Trophoblast cell (in vitro differentiated cells and primary cell): Measurements from ENCODE around the gene ZFAND3.
A peak's percentile ranks its signal among the peaks of the same experiment; 100 is the strongest.

ENCODE experiments used
- DNase-seq, 2 donors: peaks; one replicate each; pipeline ENCODE4 v3.0.0-alpha.2; 2016
- H2AFZ ChIP-seq: 2 replicates; pipeline ENCODE4 v1.6.1; 2013; ENCODE audit warnings: low read length, moderate library complexity, mild to moderate bottlenecking; ENCODE audit not compliant: insufficient read depth, poor library complexity
- H2AK5ac ChIP-seq: 2 replicates; pipeline ENCODE4 v1.6.1; 2013; ENCODE audit warnings: mild to moderate bottlenecking, low read length
- H2BK120ac ChIP-seq: 2 replicates; pipeline ENCODE4 v1.6.1; 2013; ENCODE audit warnings: low read length, mild to moderate bottlenecking, moderate library complexity; ENCODE audit not compliant: insufficient read depth, poor library complexity
- H2BK12ac ChIP-seq: 2 replicates; pipeline ENCODE4 v1.6.1; 2013; ENCODE audit warnings: mild to moderate bottlenecking, low read length, moderate library complexity
- H2BK5ac ChIP-seq: 2 replicates; pipeline ENCODE4 v1.6.1; 2013; ENCODE audit warnings: low read length, low read depth, moderate library complexity, mild to moderate bottlenecking; ENCODE audit not compliant: poor library complexity
- H3K14ac ChIP-seq: 2 replicates; pipeline ENCODE4 v1.6.1; 2013; ENCODE audit warnings: mild to moderate bottlenecking, low read length
- H3K18ac ChIP-seq: 2 replicates; pipeline ENCODE4 v1.6.1; 2013; ENCODE audit warnings: mild to moderate bottlenecking, low read length
- H3K23ac ChIP-seq: 2 replicates; pipeline ENCODE4 v1.6.1; 2013; ENCODE audit warnings: low read length
- H3K27ac ChIP-seq: 2 replicates; pipeline ENCODE4 v1.5.1; 2013; ENCODE audit warnings: low read depth, mild to moderate bottlenecking, inconsistent platforms, low read length, moderate library complexity
- H3K27me3 ChIP-seq: 2 replicates; pipeline ENCODE4 v1.6.1; 2013; ENCODE audit warnings: inconsistent platforms, mild to moderate bottlenecking, low read length, moderate library complexity; ENCODE audit not compliant: insufficient read depth
- H3K36me3 ChIP-seq, 2 experiments: 1 replicate in 1 of 2; 2 replicates in 1 of 2; pipeline ENCODE4 v1.6.1; 2013; ENCODE audit warnings: low read length in 2 of 2, mild to moderate bottlenecking in 2 of 2, moderate library complexity in 1 of 2; ENCODE audit not compliant: insufficient read depth in 2 of 2, control insufficient read depth in 1 of 2
- H3K4ac ChIP-seq: 2 replicates; pipeline ENCODE4 v1.6.1; 2013; ENCODE audit warnings: low read depth, mild to moderate bottlenecking, low read length, moderate library complexity
- H3K4me1 ChIP-seq, 2 experiments: 1 replicate in 1 of 2; 2 replicates in 1 of 2; pipeline ENCODE4 v1.6.1; 2013; ENCODE audit warnings: low read length in 2 of 2, mild to moderate bottlenecking in 2 of 2, moderate library complexity in 1 of 2; ENCODE audit not compliant: insufficient read depth in 2 of 2, control insufficient read depth in 1 of 2
- H3K4me2 ChIP-seq: 2 replicates; pipeline ENCODE4 v1.6.1; 2013; ENCODE audit warnings: inconsistent platforms, mild to moderate bottlenecking, low read length, moderate library complexity
- H3K4me3 ChIP-seq: 2 replicates; pipeline ENCODE4 v1.5.1; 2013; ENCODE audit warnings: mild to moderate bottlenecking, low read depth, low read length, inconsistent platforms
- H3K79me1 ChIP-seq: one replicate; pipeline ENCODE4 v1.6.1; 2013; ENCODE audit warnings: low read length
- H3K79me2 ChIP-seq: 2 replicates; pipeline ENCODE4 v1.6.1; 2013; ENCODE audit warnings: low read length, mild to moderate bottlenecking; ENCODE audit not compliant: control insufficient read depth, insufficient read depth, poor library complexity
- H3K9ac ChIP-seq: 2 replicates; pipeline ENCODE4 v1.6.1; 2013; ENCODE audit warnings: mild to moderate bottlenecking, low read length
- H3K9me3 ChIP-seq: 2 replicates; pipeline ENCODE4 v1.6.1; 2013; ENCODE audit warnings: low read depth, mild to moderate bottlenecking, control low read depth, inconsistent platforms, low read length; ENCODE audit not compliant: insufficient read depth
- H4K12ac ChIP-seq: 2 replicates; pipeline ENCODE4 v1.6.1; 2013; ENCODE audit warnings: low read depth, mild to moderate bottlenecking, low read length, moderate library complexity
- H4K8ac ChIP-seq: 2 replicates; pipeline ENCODE4 v1.6.1; 2013; ENCODE audit warnings: low read depth, mild to moderate bottlenecking, low read length, moderate library complexity
- H4K91ac ChIP-seq: one replicate; pipeline ENCODE4 v1.6.1; 2013; ENCODE audit warnings: low read depth, mild to moderate bottlenecking, low read length, moderate library complexity
- WGBS: extraction: QIAGEN DNeasy Blood & Tissue Kit; methylation state at CpG from one replicate; pipeline ENCODE4 v1.1.7; 2013; ENCODE audit warnings: missing lambda C conversion rate; ENCODE audit not compliant: insufficient read length, insufficient coverage; ENCODE audit errors: extremely low coverage; 5-methylcytosine and 5-hydroxymethylcytosine counted together

ZFAND3 gene

DNA sequence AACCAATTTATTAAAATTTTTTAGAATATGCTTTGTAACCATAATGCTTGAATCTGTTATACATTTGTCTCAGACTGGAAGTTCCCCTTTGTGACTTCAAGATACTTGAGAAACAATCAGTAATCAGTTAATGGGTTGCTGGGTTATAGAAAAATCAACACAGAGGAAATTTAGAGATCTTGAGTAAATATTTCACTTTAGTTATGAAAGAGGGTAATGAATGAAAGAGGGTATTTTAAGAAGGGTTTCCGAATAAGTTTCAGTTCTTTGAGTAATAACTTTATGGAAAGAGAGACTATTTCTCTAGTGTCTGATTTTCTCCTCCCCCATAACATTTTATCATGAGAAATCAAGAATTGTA lies 21.4 kb downstream of the ZFAND3 start:
- H4K91ac ChIP-seq = no peak overlapping the region
- H3K4me3 ChIP-seq = no peak overlapping the region
- H2AK5ac ChIP-seq = no peak overlapping the region
- no peak overlapping the region for H3K9ac ChIP-seq
- H3K27ac ChIP-seq = no peak overlapping the region
- H2BK12ac ChIP-seq = no peak overlapping the region
- no peak overlapping the region for H2AFZ ChIP-seq
- no peak overlapping the region for H3K23ac ChIP-seq
- H3K27me3 ChIP-seq = no peaks in the 10 kb centered on the region
- H3K9me3 ChIP-seq = no peaks in the 10 kb centered on the region
- no peak overlapping the region for H3K4ac ChIP-seq
- no peak for DNase-seq
- peaks cover 0 to 2% of the 10 kb centered on the region in 2 experiments for H3K36me3 ChIP-seq
- 100% methylated on average over 1 of the region's 1 CpG for WGBS
- H3K79me1 ChIP-seq = no peaks in the 10 kb centered on the region
- no peak overlapping the region for H2BK5ac ChIP-seq
- peaks cover 5% of the 10 kb centered on the region for H3K79me2 ChIP-seq
- H4K8ac ChIP-seq = no peak overlapping the region
- H3K4me1 ChIP-seq = no peaks in the 10 kb centered on the region
- H3K18ac ChIP-seq = no peak overlapping the region
- no peak overlapping the region for H4K12ac ChIP-seq
- H3K4me2 ChIP-seq = no peak overlapping the region
- no peak overlapping the region for H3K14ac ChIP-seq
- no peak overlapping the region for H2BK120ac ChIP-seq

DNA sequence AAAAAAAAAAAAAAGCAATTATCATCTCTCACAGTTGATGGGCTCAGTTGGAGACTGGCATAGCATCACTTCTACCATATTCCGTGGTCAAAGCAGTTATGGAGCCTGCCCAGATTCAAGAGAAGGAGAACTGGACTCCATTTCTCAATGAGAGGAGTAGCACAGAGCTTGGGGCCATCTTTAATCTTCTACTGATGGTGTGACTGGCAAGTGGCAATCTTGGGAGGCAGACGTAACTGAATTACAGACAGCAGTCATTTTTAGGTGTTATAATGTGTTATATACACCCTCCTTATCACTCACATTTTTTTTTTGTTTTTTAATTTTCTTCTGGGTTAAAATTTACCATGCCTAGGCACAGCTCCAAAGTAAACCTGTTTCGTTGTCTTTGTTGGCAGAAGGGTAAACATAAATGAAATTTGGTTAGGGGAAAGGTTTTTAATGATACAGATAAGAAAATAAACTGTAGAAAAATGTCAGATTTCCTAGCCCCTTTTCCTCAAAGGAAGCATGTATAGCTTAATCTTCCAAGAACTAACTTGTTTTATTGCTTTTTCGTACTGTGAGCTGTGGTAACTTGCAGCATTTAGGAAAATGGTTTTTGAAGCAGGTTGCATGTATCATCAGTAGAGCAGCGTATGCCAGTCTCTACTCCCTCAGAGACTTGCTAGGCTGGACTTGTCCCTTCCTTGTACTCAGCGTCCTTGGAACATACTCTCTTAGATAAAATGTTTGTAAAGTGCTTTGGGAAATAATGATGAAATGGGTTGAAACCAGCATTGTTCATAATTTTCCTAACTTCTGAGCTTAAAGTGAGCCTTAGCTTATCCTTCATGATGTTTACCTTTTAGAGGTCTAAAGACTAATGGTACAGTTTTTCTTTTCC lies 25.7 kb downstream of the ZFAND3 start:
- no peak overlapping the region for H2BK5ac ChIP-seq
- H3K23ac ChIP-seq = no peak overlapping the region
- DNase-seq = no peak
- no peak overlapping the region for H4K91ac ChIP-seq
- no peak overlapping the region for H4K12ac ChIP-seq
- H3K4ac ChIP-seq = no peak overlapping the region
- no peak overlapping the region for H3K14ac ChIP-seq
- no peak overlapping the region for H3K4me3 ChIP-seq
- no peak overlapping the region for H2AFZ ChIP-seq
- no peaks in the 10 kb centered on the region for H3K9me3 ChIP-seq
- no peak overlapping the region for H4K8ac ChIP-seq
- H3K9ac ChIP-seq = no peak overlapping the region
- H3K27me3 ChIP-seq = no peaks in the 10 kb centered on the region
- no peak overlapping the region for H3K4me2 ChIP-seq
- H2AK5ac ChIP-seq = no peak overlapping the region
- no peak overlapping the region for H3K27ac ChIP-seq
- H3K79me1 ChIP-seq = no peaks in the 10 kb centered on the region
- WGBS = no CpG with 5 or more reads among the region's 6 CpGs
- H3K18ac ChIP-seq = no peak overlapping the region
- H2BK120ac ChIP-seq = no peak overlapping the region
- peaks cover 2% of the 10 kb centered on the region for H3K79me2 ChIP-seq
- no peaks in the 10 kb centered on the region for H3K4me1 ChIP-seq
- H3K36me3 ChIP-seq = no peaks in the 10 kb centered on the region
- H2BK12ac ChIP-seq = no peak overlapping the region

DNA sequence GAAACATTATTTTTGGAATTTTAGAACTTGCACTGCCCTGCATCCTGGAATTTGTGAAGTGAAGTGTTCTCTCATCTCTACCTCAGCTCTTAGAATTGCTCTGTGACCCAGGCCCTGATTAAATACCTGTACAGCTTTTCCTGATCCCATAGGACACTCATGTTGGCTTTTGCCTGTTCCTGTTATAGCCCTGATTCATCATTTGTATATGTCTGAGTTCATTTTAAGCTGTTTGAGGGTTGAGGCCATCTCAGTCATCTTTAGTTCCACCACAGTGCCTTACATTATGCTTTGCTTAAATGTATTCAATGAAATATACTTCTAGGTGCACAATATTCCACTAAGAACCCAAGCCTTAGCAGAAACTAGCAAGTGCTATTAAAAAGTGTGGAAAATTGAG lies 26.4 kb downstream of the ZFAND3 start:
- Histone ChIP-seq H3K9ac (no peak overlapping the region), H3K9me3 (no peaks in the 10 kb centered on the region), H3K79me2 (peaks cover 2% of the 10 kb centered on the region), H3K14ac (no peak overlapping the region), H3K23ac (no peak overlapping the region), H3K27me3 (no peaks in the 10 kb centered on the region), H3K27ac (no peak overlapping the region), H3K36me3 (no peaks in the 10 kb centered on the region), H2AK5ac (no peak overlapping the region), H4K91ac (no peak overlapping the region), H3K4ac (peak overlapping the region; percentile 40), H4K8ac (no peak overlapping the region), H3K18ac (no peak overlapping the region), H2AFZ (no peak overlapping the region), H2BK120ac (no peak overlapping the region), H2BK5ac (no peak overlapping the region), H3K4me2 (no peak overlapping the region), H3K79me1 (no peaks in the 10 kb centered on the region), H3K4me1 (no peaks in the 10 kb centered on the region), H2BK12ac (no peak overlapping the region), H4K12ac (no peak overlapping the region), H3K4me3 (no peak overlapping the region)
- no peak for DNase-seq

- Histone ChIP-seq H4K91ac (no peak overlapping the region), H3K9ac (no peak overlapping the region)
- WGBS = no CpG with 5 or more reads among the region's 3 CpGs
These were observed 28.2 kb downstream of the ZFAND3 start for GRCh38 chr6:37847704-37848103.

More at GRCh38 chr6:37847704-37848103, 28.2 kb downstream of the ZFAND3 start:
- Histone ChIP-seq H3K79me1 (no peaks in the 10 kb centered on the region), H3K4me3 (no peak overlapping the region), H3K4me2 (no peak overlapping the region), H2BK12ac (no peak overlapping the region), H3K18ac (no peak overlapping the region), H2BK5ac (no peak overlapping the region), H3K27me3 (no peaks in the 10 kb centered on the region), H3K9me3 (no peaks in the 10 kb centered on the region), H4K8ac (no peak overlapping the region), H3K27ac (no peak overlapping the region), H3K79me2 (peaks cover 2% of the 10 kb centered on the region), H4K12ac (no peak overlapping the region), H3K4ac (no peak overlapping the region), H3K4me1 (no peaks in the 10 kb centered on the region), H2BK120ac (no peak overlapping the region), H2AK5ac (no peak overlapping the region), H3K36me3 (no peaks in the 10 kb centered on the region), H2AFZ (no peak overlapping the region), H3K23ac (no peak overlapping the region), H3K14ac (no peak overlapping the region)
- no peak for DNase-seq
